GM19468 (cell line): Measurements from ENCODE around the gene SLC35G3.
A peak's percentile ranks its signal among the peaks of the same experiment; 100 is the strongest.
"Not testable (repeated sequence)": the region's sequence is repeated elsewhere in the genome, so short reads cannot be mapped to it uniquely, and the experiment has no call there.

Experiments
- ATAC-seq: cut with Tn5 transposase; IDR thresholded peaks from one replicate; pipeline ENCODE4 v1.9.1; 2021; ENCODE audit warnings: mild to moderate bottlenecking, moderate library complexity, moderate number of reproducible peaks; ENCODE audit not compliant: unreplicated experiment; ENCODE audit errors: extremely low read depth

SLC35G3 gene

GRCh38 chr17:35194001-35194400 lies at the start of gene SLC35G3:
TSS of gene SLC35G3 (minus strand) at chr17:35194393. CDS start at chr17:35194307, 86 bp downstream.
- ATAC-seq, result not testable (repeated sequence)

DNA sequence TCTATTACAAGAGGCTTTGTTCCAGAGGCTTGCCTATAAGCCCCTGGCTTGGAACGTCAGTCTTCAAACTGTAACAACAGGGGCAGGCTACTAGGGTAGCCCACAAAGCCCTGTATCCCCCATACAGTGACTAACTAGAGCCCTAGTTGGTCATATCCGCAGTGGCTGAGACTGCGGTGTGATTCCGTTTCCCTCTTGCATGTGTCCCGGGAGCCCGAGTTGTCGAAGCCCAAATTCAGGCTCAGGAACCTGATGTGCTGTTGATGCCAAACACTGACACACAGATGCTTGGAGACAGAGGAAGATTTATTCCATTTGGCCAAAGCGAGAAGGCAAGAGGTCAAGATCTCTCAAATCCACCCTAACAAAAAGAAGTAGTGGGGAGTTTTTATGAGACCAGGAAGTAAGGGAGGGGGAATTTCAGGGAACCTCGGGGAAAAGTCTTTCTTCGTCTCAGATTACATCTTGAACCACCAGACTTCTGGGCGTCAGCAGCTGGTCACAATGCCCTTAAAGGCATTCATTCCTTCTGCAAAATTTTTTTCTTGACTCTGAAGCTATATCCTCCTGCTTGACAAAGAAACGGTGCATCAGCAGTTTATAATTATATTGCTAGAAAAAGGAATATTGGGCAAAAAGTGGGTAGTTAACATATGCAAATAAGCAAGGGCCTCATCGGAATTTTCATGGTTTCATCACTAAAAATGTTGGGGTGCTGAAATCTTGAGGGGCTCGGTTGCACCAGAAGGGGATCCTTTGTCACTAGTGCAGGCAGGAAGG lies 49.6 kb upstream of the SLC35G3 start:
- ATAC-seq, result no peak

GRCh38 chr17:35242805-35243560 lies 48.8 kb upstream of the SLC35G3 start, which contains the start of gene SLFN5:
TSS of gene SLFN5 (plus strand) at chr17:35243072. CDS start at chr17:35258691, 15,619 bp downstream.
- peak; percentile 44 for ATAC-seq

DNA sequence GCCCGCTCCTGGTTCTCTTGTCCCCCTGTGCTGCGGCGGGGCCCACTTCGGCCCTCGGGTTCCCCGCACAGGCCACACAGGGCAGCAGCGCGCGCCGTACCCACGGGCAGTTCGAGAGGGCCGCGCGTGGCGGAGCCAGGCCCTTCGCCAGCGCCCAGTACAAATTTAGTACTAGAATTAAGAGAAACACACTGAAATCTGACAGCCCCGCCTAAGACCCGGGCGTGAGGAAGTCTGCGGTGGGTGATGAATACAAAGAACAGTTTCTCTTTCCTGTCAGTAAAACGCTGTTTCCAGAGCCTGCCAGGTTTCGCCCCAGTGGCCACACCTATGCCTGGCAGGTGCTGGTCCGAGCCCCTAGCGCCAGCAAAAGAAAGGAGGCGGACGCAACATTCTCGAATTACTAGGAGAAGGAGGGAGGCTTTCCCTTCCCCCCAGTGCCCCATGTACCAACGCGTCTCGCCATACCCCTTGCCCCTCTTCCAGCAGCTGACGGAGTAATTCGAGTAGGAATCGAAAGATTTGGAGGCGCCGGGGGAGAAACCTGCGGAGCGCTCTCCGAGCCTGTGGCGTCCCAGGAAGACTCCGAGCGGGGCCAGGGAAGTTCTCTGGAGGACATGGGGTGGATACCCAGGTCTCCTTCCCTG lies 48.1 kb upstream of the SLC35G3 start:
- no peak for ATAC-seq

DNA sequence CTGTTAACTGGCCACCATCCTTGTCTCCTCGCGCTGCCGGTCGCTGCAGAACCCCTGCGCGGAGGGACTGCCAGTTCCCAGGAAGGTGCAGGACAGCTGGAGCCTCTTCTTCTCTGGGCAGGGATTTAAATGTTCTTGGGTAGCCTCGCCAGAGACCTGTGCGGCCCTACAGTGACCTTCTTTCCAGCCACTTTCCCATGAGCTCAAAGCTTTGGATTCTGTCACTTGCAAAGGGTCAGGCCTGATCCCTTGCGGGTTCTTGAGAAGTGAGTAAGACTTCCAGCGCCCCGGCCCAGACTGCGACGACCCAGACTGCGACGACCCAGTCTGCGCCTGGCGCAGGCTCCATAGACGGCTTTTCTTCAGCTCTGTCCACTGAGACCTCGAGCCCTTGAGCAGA lies 47.3 kb upstream of the SLC35G3 start:
- ATAC-seq, result no peak

DNA sequence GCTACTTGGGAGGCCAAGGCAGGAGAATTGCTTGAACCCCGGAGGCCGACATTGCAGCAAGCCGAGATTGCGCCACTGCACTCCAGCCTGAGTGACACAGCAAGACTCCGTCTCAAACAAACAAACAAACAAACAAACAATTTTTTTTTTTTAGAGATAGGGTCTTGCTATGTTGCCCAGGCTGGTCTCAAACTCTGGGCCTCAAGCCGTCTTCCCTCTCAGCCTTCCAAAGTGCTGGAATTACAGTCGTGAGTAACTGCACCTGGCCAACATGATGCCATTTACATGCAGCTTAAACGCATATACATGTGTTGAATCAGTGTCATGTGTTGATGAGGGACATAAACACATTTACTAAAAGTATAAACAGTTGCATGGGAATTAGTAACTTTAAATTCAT lies 46.7 kb upstream of the SLC35G3 start:
- no peak for ATAC-seq

DNA sequence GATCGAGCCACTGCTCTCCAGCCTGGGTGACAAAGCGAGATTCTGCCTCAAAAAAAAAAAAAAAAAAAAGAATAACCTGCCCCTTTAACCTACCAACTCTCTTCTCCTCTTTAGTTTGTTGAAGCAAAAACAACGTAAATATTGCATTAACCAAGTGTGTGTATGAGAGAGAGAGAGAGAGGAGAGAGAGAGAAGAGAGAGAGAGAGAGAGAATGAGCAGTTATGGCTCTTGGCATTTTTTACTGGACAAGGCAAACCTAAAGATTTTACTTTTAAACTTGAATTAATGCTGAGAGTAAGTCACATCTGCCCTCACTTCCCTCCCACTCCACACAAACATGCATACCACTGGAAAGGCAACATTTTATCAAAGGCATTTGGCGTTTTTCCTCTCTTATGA lies 45.6 kb upstream of the SLC35G3 start:
- no peak for ATAC-seq

- no peak for ATAC-seq
Measured at GRCh38 chr17:35238821-35239220, 44.6 kb upstream of the SLC35G3 start.

GRCh38 chr17:35236821-35237220 lies 42.6 kb upstream of the SLC35G3 start:
- no peak for ATAC-seq

DNA sequence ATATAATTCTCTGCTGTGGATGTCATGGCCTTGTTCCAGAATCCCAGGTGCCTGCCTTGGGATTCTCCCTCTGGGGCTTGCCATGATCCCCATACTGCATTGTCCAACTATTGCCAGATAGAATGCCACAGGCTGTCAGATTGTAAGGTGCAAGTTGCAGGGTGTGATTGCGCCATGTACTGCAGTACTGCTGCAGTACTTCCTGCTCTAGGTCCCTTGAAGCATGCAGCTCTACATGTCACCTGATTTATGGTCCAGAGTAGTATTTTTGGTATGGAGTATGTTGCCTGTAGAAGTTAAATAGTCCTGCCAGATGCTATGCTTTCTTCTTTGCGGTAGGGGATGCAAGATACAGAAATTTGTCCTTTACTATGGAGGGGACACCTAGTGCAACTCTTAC lies 41.7 kb upstream of the SLC35G3 start:
- ATAC-seq, result no peak

DNA sequence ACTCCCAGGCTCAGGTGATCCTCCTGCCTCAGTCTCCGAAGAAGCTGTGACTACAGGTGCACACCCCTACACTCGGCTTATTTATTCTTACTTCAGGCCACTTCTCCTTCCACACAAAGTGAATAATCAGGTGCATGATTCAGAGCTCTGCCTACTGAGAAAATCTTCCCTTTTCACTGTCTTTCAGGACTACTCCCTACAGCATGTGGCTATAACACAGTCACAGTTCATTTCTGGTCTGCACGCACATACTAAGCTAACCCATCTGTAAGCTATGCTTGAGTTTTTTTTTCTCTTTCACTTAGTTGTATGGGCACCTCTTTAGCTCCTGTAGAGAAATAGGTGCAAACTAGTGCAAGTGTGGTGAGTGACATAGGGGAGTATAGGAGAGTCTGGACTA lies 41.1 kb upstream of the SLC35G3 start:
- no peak for ATAC-seq

DNA sequence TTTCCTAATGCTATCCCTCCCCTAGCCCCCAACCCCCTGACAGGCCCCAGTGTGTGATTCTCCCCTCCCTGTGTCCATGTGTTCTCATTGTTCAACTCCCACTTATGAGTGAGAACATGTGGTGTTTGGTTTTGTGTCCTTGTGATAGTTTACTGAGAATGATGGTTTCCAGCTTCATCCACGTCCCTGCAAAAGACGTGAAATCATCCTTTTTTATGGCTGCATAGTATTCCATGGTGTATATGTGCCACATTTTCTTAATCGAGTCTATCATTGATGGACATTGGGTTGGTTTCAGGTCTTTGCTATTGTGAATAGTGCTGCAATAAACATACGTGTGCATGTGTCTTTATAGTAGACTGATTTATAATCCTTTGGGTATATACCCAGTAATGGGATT lies 40.1 kb upstream of the SLC35G3 start:
- ATAC-seq, result not testable (repeated sequence)

GRCh38 chr17:35229638-35230037 lies 35.4 kb upstream of the SLC35G3 start:
- ATAC-seq, result no peak

DNA sequence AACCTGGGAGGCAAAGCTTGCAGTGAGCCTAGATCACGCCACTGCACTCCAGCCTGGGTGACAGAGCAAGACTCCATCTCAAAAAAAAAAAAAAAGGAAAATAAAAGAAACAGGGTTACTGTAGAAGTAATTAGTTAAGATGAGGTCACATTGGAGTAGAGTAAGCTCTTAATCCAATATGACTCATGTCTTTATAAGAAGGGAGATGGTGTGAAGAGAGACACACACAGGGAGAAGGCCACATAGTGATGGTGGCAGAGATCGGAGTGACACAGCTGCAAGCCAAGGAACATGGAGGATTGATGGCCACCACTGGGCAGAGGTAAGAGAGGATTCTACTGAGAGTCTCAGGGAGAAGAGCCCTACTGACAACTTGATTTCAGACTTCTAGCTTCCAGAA lies 33.4 kb upstream of the SLC35G3 start:
- no peak for ATAC-seq

- ATAC-seq, result no peak
Measured at GRCh38 chr17:35224436-35224835, 30.2 kb upstream of the SLC35G3 start.

GRCh38 chr17:35222452-35222851 lies 28.3 kb upstream of the SLC35G3 start:
- no peak for ATAC-seq

- ATAC-seq, result no peak
Measured at GRCh38 chr17:35218915-35219314, 24.7 kb upstream of the SLC35G3 start.

- ATAC-seq, result no peak
Measured at GRCh38 chr17:35217107-35217506, 22.9 kb upstream of the SLC35G3 start.

GRCh38 chr17:35214631-35215273 lies 20.6 kb upstream of the SLC35G3 start:
- ATAC-seq, result peak; percentile 35

DNA sequence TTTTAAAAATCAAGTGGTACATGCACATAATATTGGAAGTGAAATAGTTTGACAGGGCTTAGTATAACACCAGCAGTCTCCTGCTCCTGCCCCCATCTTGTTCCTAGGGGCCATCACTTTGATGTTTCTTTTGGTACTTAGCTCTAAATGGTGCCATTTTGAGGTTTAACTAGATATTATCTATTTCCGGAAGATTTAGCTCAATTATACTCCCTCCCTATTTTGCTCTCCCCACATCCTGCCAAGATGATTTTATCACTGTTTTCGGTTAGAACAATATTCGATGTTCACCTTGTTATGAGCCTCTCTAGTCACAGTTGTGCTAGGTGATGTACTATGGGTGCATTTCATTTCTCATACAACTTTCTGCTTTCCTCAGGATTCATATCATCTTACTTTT lies 20.0 kb upstream of the SLC35G3 start:
- ATAC-seq, result no peak
